ENCODE results near the gene SEMG2. TPM values are rescaled to one million over a fixed set of nuclear protein-coding genes. Genes with fewer than 3 reads are reported as not detected.

SEMG2 gene
- total and polyA plus RNA-seq, 2 donors (not counting 1 experiment from before 2014, with no cell fraction given): not detected

DNA sequence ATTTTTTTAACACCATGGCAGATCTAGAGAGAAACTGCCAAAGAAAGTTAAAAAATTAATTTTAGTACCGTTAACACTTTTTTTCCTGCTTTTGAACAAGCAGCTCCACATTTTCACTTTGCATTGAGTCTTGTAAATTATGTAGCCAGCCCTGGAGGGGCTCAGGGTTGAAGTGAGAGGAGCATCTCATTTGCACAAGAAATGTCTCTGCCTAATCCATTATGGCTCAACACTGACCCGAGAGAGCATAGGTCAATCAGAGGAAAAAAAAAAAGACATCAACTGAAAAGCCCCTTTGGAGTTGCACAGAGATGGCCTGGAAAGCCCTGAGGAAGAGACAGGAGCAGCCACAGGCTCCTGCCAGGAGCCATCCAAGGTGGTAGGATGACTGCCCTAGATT is 37.5 kb downstream of the SEMG2 start:
- intact Hi-C loops (cut with micrococcal nuclease): no loop called here
- Mint-ChIP-seq H3K27me3 (peaks cover 47% of the 10 kb centered on the region), H3K27ac (no peak overlapping the region), H3K4me3 (no peak overlapping the region), H3K9me3 (ENCODE audit: insufficient read depth) (no peaks in the 10 kb centered on the region), H3K4me1 (no peaks in the 10 kb centered on the region)
- ChIA-PET POLR2A (no interaction called here), CTCF (no interaction called here)
- H3K4me2 ChIP-seq (replicated peaks; ENCODE audit: low read depth, low read length, poor library complexity, severe bottlenecking): no peak overlapping the region
- H3K27ac ChIP-seq (ENCODE audit: low read length in 2 of 2): no peak overlapping the region
- no peaks in the 10 kb centered on the region for H3K36me3 ChIP-seq (replicated peaks in 1 of 2; ENCODE audit: control extremely low read depth in 1 of 2, control insufficient read depth in 1 of 2, extremely low read depth in 1 of 2, insufficient read depth in 2 of 2, low read length in 1 of 2)
- TF ChIP-seq EZH2 (IDR thresholded peaks at IDR 0.05; ENCODE audit: borderline replicate concordance, insufficient read depth, low read depth, low read length, poor library complexity, severe bottlenecking): no peak
- TF ChIP-seq, protein P1, sequence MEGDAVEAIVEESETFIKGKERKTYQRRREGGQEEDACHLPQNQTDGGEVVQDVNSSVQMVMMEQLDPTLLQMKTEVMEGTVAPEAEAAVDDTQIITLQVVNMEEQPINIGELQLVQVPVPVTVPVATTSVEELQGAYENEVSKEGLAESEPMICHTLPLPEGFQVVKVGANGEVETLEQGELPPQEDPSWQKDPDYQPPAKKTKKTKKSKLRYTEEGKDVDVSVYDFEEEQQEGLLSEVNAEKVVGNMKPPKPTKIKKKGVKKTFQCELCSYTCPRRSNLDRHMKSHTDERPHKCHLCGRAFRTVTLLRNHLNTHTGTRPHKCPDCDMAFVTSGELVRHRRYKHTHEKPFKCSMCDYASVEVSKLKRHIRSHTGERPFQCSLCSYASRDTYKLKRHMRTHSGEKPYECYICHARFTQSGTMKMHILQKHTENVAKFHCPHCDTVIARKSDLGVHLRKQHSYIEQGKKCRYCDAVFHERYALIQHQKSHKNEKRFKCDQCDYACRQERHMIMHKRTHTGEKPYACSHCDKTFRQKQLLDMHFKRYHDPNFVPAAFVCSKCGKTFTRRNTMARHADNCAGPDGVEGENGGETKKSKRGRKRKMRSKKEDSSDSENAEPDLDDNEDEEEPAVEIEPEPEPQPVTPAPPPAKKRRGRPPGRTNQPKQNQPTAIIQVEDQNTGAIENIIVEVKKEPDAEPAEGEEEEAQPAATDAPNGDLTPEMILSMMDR (IDR thresholded peaks at IDR 0.05): no peak
- no peaks in the 10 kb centered on the region for H3K4me1 ChIP-seq (ENCODE audit: control insufficient read depth in 2 of 2, insufficient read depth in 2 of 2, low read length in 2 of 2)
- H3K4me3 ChIP-seq (ENCODE audit: control extremely low read depth in 1 of 5, extremely low read depth in 1 of 5, insufficient read depth in 1 of 5, low read depth in 2 of 5, low read length in 4 of 5): no peak overlapping the region
- H3K79me2 ChIP-seq (ENCODE audit: control insufficient read depth, insufficient read depth, low read length): no peaks in the 10 kb centered on the region
- H2AFZ ChIP-seq (ENCODE audit: insufficient read depth, low read depth, low read length, poor library complexity, severe bottlenecking): no peak overlapping the region
- 50% methylated on average over 1 of the region's 2 CpGs for WGBS (ENCODE audit: insufficient coverage)
- ATAC-seq (ENCODE audit: low read depth): no peak
- no peaks in the 10 kb centered on the region for H4K20me1 ChIP-seq (ENCODE audit: control insufficient read depth, insufficient read depth, low read length, poor library complexity, severe bottlenecking)
- H3K27me3 ChIP-seq (replicated peaks in 1 of 4; ENCODE audit: control extremely low read depth in 1 of 4, control insufficient read depth in 3 of 4, insufficient read depth in 4 of 4, low read length in 3 of 4): peaks cover 0 to 11% (median 5%) of the 10 kb centered on the region in 4 experiments
- H3K9ac ChIP-seq (ENCODE audit: low read length): no peak overlapping the region
- peaks cover 0 to 3% (median 0%) of the 10 kb centered on the region in 3 donors for H3K9me3 ChIP-seq (ENCODE audit: control extremely low read depth in 1 of 3, control insufficient read depth in 2 of 3, insufficient read depth in 1 of 3, low read length in 2 of 3)
- DNase-seq: no peak

DNA sequence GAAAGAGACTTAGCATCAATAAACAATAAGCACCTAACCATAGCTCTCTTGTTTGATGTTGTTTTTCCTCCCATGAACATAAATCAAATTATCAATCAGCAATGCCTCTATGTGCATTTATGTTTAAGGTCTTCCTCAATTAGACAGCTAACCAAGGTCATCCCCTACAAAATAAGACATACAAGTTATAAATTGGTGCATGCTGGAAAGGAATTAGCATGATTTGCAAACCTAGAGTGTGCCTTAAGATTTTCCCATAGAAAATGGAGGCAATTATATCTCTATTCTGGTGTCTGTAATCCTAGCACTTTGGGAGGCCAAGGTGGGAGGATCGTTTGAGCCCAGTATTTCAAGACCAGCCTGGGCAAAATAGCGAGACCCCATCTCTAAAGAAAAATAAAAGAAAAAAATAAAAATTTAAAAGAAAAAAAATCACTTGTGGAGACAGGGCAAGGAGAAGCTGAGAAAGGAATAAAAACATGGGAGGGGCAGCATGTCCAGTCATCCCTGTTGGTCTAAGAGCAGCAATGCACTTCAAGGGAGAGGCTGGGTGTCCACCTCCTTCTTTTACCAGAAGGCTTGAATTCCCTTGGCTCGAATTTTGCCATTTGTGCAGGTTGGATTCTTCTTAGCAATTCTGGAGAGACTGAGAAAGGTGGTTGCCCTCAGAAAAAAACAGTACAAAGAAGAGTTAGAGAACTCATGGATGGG is 42.5 kb downstream of the SEMG2 start:
- TF ChIP-seq, protein P1 (IDR thresholded peaks at IDR 0.05): no peak
- no peak for TF ChIP-seq EZH2 (IDR thresholded peaks at IDR 0.05; ENCODE audit: borderline replicate concordance, insufficient read depth, low read depth, low read length, poor library complexity, severe bottlenecking)
- Histone ChIP-seq H3K36me3 (replicated peaks in 1 of 2; ENCODE audit: control extremely low read depth in 1 of 2, control insufficient read depth in 1 of 2, extremely low read depth in 1 of 2, insufficient read depth in 2 of 2, low read length in 1 of 2) (no peaks in the 10 kb centered on the region), H3K4me1 (ENCODE audit: control insufficient read depth in 2 of 2, insufficient read depth in 2 of 2, low read length in 2 of 2) (no peaks in the 10 kb centered on the region), H3K79me2 (ENCODE audit: control insufficient read depth, insufficient read depth, low read length) (no peaks in the 10 kb centered on the region), H2AFZ (ENCODE audit: insufficient read depth, low read depth, low read length, poor library complexity, severe bottlenecking) (no peak overlapping the region), H4K20me1 (ENCODE audit: control insufficient read depth, insufficient read depth, low read length, poor library complexity, severe bottlenecking) (no peaks in the 10 kb centered on the region), H3K27me3 (replicated peaks in 1 of 4; ENCODE audit: control extremely low read depth in 1 of 4, control insufficient read depth in 3 of 4, insufficient read depth in 4 of 4, low read length in 3 of 4) (peaks cover 0 to 7% (median 4%) of the 10 kb centered on the region in 4 experiments), H3K4me3 (ENCODE audit: control extremely low read depth in 1 of 5, extremely low read depth in 1 of 5, insufficient read depth in 1 of 5, low read depth in 2 of 5, low read length in 4 of 5) (no peak overlapping the region), H3K4me2 (replicated peaks; ENCODE audit: low read depth, low read length, poor library complexity, severe bottlenecking) (no peak overlapping the region), H3K9me3 (ENCODE audit: control extremely low read depth in 1 of 3, control insufficient read depth in 2 of 3, insufficient read depth in 1 of 3, low read length in 2 of 3) (peaks cover 0 to 3% (median 0%) of the 10 kb centered on the region in 3 donors), H3K9ac (ENCODE audit: low read length) (no peak overlapping the region), H3K27ac (ENCODE audit: low read length in 2 of 2) (no peak overlapping the region)
- H3K4me1 Mint-ChIP-seq: no peaks in the 10 kb centered on the region
- intact Hi-C loops (cut with micrococcal nuclease): no loop called here
- no CpG with 5 or more reads among the region's 3 CpGs for WGBS (ENCODE audit: insufficient coverage)
- H3K9me3 Mint-ChIP-seq (ENCODE audit: insufficient read depth): no peaks in the 10 kb centered on the region
- H3K27me3 Mint-ChIP-seq: peaks cover 51% of the 10 kb centered on the region
- ChIA-PET CTCF (no interaction called here), POLR2A (no interaction called here)
- ATAC-seq (ENCODE audit: low read depth): no peak
- no peak overlapping the region for H3K4me3 Mint-ChIP-seq
- no peak for DNase-seq
- no peak overlapping the region for H3K27ac Mint-ChIP-seq

All from B cell (primary cell).